K562 (cell line): Measurements from ENCODE around the gene KIAA2012. TPM values are rescaled to one million over a fixed set of nuclear protein-coding genes. Genes with fewer than 3 reads are reported as not detected.

Source experiments
- ATAC-seq: fragments of 200-7000 bp; cut with Tn5 transposase; 3 replicates; pipeline ENCODE4 v1.9.1; 2020; ENCODE audit warnings: moderate library complexity
- BruUV-seq: library from RNA; stranded (reverse); fragments of 400-500 nt; replicated peaks from 2 replicates; lab custom pipeline; 2021; lab: Mats Ljungman, UMichigan
- CTCF ChIA-PET: fragments of 300-600 bp; formaldehyde crosslinking; extraction: SDS; loops from one replicate; lab custom pipeline; 2021; ENCODE audit warnings: low intra/inter-chr PET ratio; lab: Yijun Ruan, JAX
- POLR2A ChIA-PET: fragments of 300-600, 350-650 bp; sonication (Branson Sonifier 250); formaldehyde crosslinking; extraction: SDS; loops from one replicate; lab custom pipeline; 2021; ENCODE audit warnings: antibody characterized with exemption, inconsistent platforms; lab: Yijun Ruan, JAX
- DNase-seq, 4 experiments: peaks; one replicate each; pipeline versions ENCODE4 v3.0.0 to v3.0.0-alpha.2; 2011 to 2018; ENCODE audit warnings: low spot score in 3 of 4, mixed read lengths in 3 of 4; ENCODE audit errors: extremely low read depth in 1 of 4
- FAIRE-seq: peaks from 2 replicates; lab custom pipeline; 2011; peaks lifted over from hg19 to GRCh38; lab: Jason Lieb, UNC
- H2AFZ ChIP-seq: 2 replicates; pipeline ENCODE4 v1.6.0; 2011; ENCODE audit warnings: low read depth, low read length, control low read depth, inconsistent platforms
- H3K27ac ChIP-seq: fragments of 200-600 bp; 3 replicates; pipeline ENCODE4 v1.8.0; 2011; ENCODE audit warnings: low read depth, mild to moderate bottlenecking, control low read depth, inconsistent platforms, low read length, moderate library complexity, mixed read lengths; ENCODE audit errors: extremely low read depth
- H3K27me3 ChIP-seq, 2 experiments: fragments of 300-600 bp in 1 of 2; 2 replicates in 1 of 2; 3 replicates in 1 of 2; pipeline versions ENCODE4 v1.6.0 to v1.8.0; 2011; ENCODE audit warnings: inconsistent platforms in 2 of 2, low read length in 2 of 2, mild to moderate bottlenecking in 1 of 2, mixed read lengths in 1 of 2, moderate library complexity in 1 of 2; ENCODE audit not compliant: control insufficient read depth in 2 of 2, insufficient read depth in 2 of 2
- H3K36me3 ChIP-seq: fragments of 300-600 bp; 3 replicates; pipeline ENCODE4 v1.8.0; 2011; ENCODE audit warnings: mild to moderate bottlenecking, low read length, inconsistent platforms; ENCODE audit not compliant: control insufficient read depth, insufficient read depth
- H3K4me1 ChIP-seq, 2 experiments: fragments of 200-600 bp in 1 of 2; replicated peaks in 1 of 2; 2 replicates in 1 of 2; 3 replicates in 1 of 2; pipeline versions ENCODE4 v1.5.1 to v1.8.0; 2011; ENCODE audit warnings: inconsistent platforms in 2 of 2, low read length in 2 of 2, mild to moderate bottlenecking in 1 of 2, mixed read lengths in 1 of 2, moderate library complexity in 1 of 2; ENCODE audit not compliant: control insufficient read depth in 2 of 2, insufficient read depth in 2 of 2
- H3K4me2 ChIP-seq: 2 replicates; pipeline ENCODE4 v1.6.1; 2011; ENCODE audit warnings: low read length, control low read depth, inconsistent platforms, mixed read lengths; ENCODE audit not compliant: insufficient read depth
- H3K4me3 ChIP-seq: fragments of 200-600 bp; sonication (generic), shearing (Covaris generic); 2 replicates; pipeline ENCODE4 v1.5.1; 2016; ENCODE audit warnings: control low read depth, inconsistent platforms
- H3K79me2 ChIP-seq: fragments of 200-600 bp; 3 replicates; pipeline ENCODE4 v1.8.0; 2011; ENCODE audit warnings: low read length, inconsistent platforms; ENCODE audit not compliant: control insufficient read depth, insufficient read depth
- H3K9ac ChIP-seq, 2 experiments: 2 replicates each; pipeline versions ENCODE4 v1.6.0 to v1.6.1; 2011; ENCODE audit warnings: low read depth in 2 of 2, low read length in 2 of 2, control low read depth in 1 of 2, inconsistent platforms in 1 of 2, mild to moderate bottlenecking in 1 of 2, mixed read lengths in 1 of 2; ENCODE audit not compliant: insufficient read depth in 1 of 2
- H3K9me1 ChIP-seq: one replicate; pipeline ENCODE4 v1.6.0; 2011; ENCODE audit warnings: inconsistent platforms, mild to moderate bottlenecking, low read length, moderate library complexity; ENCODE audit not compliant: control insufficient read depth, insufficient read depth
- H3K9me3 ChIP-seq: replicated peaks from 2 replicates; pipeline ENCODE4 v1.5.1; 2011; ENCODE audit warnings: low read depth, low read length, inconsistent platforms; ENCODE audit not compliant: control insufficient read depth, insufficient read depth
- H4K20me1 ChIP-seq: replicated peaks from 2 replicates; pipeline ENCODE4 v1.6.1; 2011; ENCODE audit warnings: low read length, inconsistent platforms, mixed read lengths; ENCODE audit not compliant: control insufficient read depth, insufficient read depth
- BCOR ChIP-seq: fragments of 450-650 bp; IDR thresholded peaks from 2 replicates; pipeline ENCODE4 v1.6.1; 2016
- CHCHD3 ChIP-seq: fragments of 250-450 bp; sonication (Bioruptor Pico); IDR thresholded peaks from 2 replicates; pipeline ENCODE4 v2.1.2; 2022; ENCODE audit warnings: mild to moderate bottlenecking
- CHD1 ChIP-seq: fragments of 200-600 bp; sonication (generic); IDR thresholded peaks from one replicate; pipeline ENCODE4 v1.6.1; 2012; ENCODE audit warnings: mild to moderate bottlenecking, moderate library complexity, low read length, inconsistent platforms
- EHMT2 ChIP-seq: fragments of 450-650 bp; IDR thresholded peaks from 2 replicates; pipeline ENCODE4 v1.6.1; 2018; ENCODE audit warnings: antibody characterized with exemption
- ELF4 ChIP-seq: fragments of 450-650 bp; formaldehyde crosslinking; IDR thresholded peaks from 2 replicates; pipeline ENCODE4 v1.4.0; 2022; ENCODE audit warnings: missing genetic modification characterization
- FOXP1 ChIP-seq: sonication (generic); formaldehyde crosslinking; IDR thresholded peaks from 2 replicates; pipeline ENCODE4 v1.8.0; 2022; ENCODE audit warnings: mild to moderate bottlenecking, missing genetic modification reagents
- GTF3C2 ChIP-seq: IDR thresholded peaks from 3 replicates; pipeline ENCODE4 v1.6.1; 2011; ENCODE audit warnings: borderline replicate concordance, mild to moderate bottlenecking, moderate library complexity; ENCODE audit not compliant: insufficient read length; ENCODE audit errors: extremely low read depth
- HDAC8 ChIP-seq: fragments of 450-650 bp; IDR thresholded peaks from 2 replicates; pipeline ENCODE4 v1.6.1; 2016; ENCODE audit warnings: mild to moderate bottlenecking, missing genetic modification characterization, moderate library complexity, missing compliant biosample characterization
- HMG20B ChIP-seq: fragments of 250-450 bp; sonication (Bioruptor Pico); IDR thresholded peaks from 2 replicates; pipeline ENCODE4 v1.5.0; 2021; ENCODE audit warnings: mild to moderate bottlenecking
- KAT8 ChIP-seq: fragments of 450-650 bp; IDR thresholded peaks from 2 replicates; pipeline ENCODE4 v1.6.1; 2016; ENCODE audit warnings: low read depth, mild to moderate bottlenecking
- NCOA4 ChIP-seq: fragments of 450-650 bp; IDR thresholded peaks from 2 replicates; pipeline ENCODE4 v1.6.1; 2018; ENCODE audit warnings: mild to moderate bottlenecking; ENCODE audit not compliant: partially characterized antibody
- TCF7L2 ChIP-seq: fragments of 150-350 bp; IDR thresholded peaks from 2 replicates; pipeline ENCODE4 v1.6.1; 2016; ENCODE audit warnings: low read depth, mild to moderate bottlenecking, low read length, moderate library complexity
- TFAM ChIP-seq: fragments of 250-450 bp; sonication (Bioruptor Pico); conservative IDR thresholded peaks from 2 replicates; pipeline ENCODE4 v1.5.0; 2021; ENCODE audit warnings: mild to moderate bottlenecking, moderate library complexity
- ZNF121 ChIP-seq: sonication (generic); formaldehyde crosslinking; conservative IDR thresholded peaks from 2 replicates; pipeline ENCODE4 v1.8.0; 2022; ENCODE audit warnings: missing genetic modification reagents
- ZNF134 ChIP-seq: fragments of 250-450 bp; sonication (Bioruptor Pico); conservative IDR thresholded peaks from 2 replicates; pipeline ENCODE4 v1.4.0; 2020
- ZNF609 ChIP-seq: sonication (generic); formaldehyde crosslinking; IDR thresholded peaks from 2 replicates; pipeline ENCODE4 v1.8.1; 2023; ENCODE audit warnings: missing genetic modification reagents, mild to moderate bottlenecking, borderline replicate concordance
- WGBS: fragments of 100-300 bp; shearing (Covaris generic); methylation state at CpG from one replicate; pipeline ENCODE4 v1.1.6; 2016; ENCODE audit warnings: low coverage, mixed read lengths; ENCODE audit not compliant: insufficient coverage; ENCODE audit errors: missing lambda C conversion rate; 5-methylcytosine and 5-hydroxymethylcytosine counted together
- in situ Hi-C: fragments of 300-500 bp; cut with MboI; formaldehyde crosslinking; loops from 4 replicates; pipeline ENCODE4 v1.15.0; 2018; ENCODE audit warnings: inconsistent platforms, mixed read lengths
- intact Hi-C: fragments of 100-400 bp; cut with micrococcal nuclease; formaldehyde crosslinking; loops from 2 replicates; pipeline ENCODE4 v1.14.2; 2022
- polyA plus RNA-seq, 8 experiments: library from polyadenylated mRNA; depleted of rRNA in 4 of 8; stranded (reverse) in 5 of 8; unstranded in 3 of 8; fragments of >200 nt; fragmentation: Nextera tagmentation in 2 of 8; fragmentation: Illumina TruSeq in 1 of 8; extraction: Ambion mirVana in 2 of 8; extraction: Trizol in 1 of 8; gene quantifications; 2 replicates each; pipeline versions ENCODE4 v1.2.1 to v1.2.3, GENCODE V29; 2011 to 2014; ENCODE audit warnings: inconsistent platforms in 1 of 8, missing spikeins in 1 of 8
- total RNA-seq, 7 experiments: library from RNA; depleted of rRNA in 6 of 7; stranded (reverse); fragments of >200 nt in 6 of 7; fragmentation: Illumina TruSeq in 2 of 7; extraction: Trizol in 2 of 7; gene quantifications; 2 replicates each; pipeline versions ENCODE4 v1.2.1 to v1.2.3, GENCODE V29; 2011 to 2021; ENCODE audit warnings: low replicate concordance in 1 of 7

KIAA2012 gene
- total and polyA plus RNA-seq, 9 of the 15 experiments (the other 6 are each of a cell fraction or from before 2014, with no cell fraction given) = not detected

GRCh38 chr2:202115479-202115971 lies 42.5 kb downstream of the KIAA2012 start (continued):
- TF ChIP-seq HMG20B (CRISPR knock-in tag) (no peak), KAT8 (no peak)

GRCh38 chr2:202116691-202117090 lies 43.6 kb downstream of the KIAA2012 start:
- WGBS = 0% methylated on average over 1 of the region's 1 CpG
- no peak for TF ChIP-seq CHD1
- TF ChIP-seq FOXP1 = no peak
- TF ChIP-seq ZNF121 = no peak
- TF ChIP-seq ZNF609 (CRISPR knock-in tag) = no peak
- no peak for TF ChIP-seq TCF7L2
- no peak for TF ChIP-seq EHMT2
- no peak for TF ChIP-seq GTF3C2
- TF ChIP-seq ELF4 (CRISPR knock-in tag) = no peak
- no peak for TF ChIP-seq CHCHD3 (CRISPR knock-in tag)
- TF ChIP-seq HDAC8 (tag) = no peak
- TF ChIP-seq NCOA4 = no peak
- TF ChIP-seq ZNF134 (CRISPR knock-in tag) = no peak
- no peak for TF ChIP-seq TFAM (CRISPR knock-in tag)
- no peak for TF ChIP-seq BCOR

More at GRCh38 chr2:202116691-202117090, 43.6 kb downstream of the KIAA2012 start:
- ChIA-PET CTCF (no interaction called here), POLR2A (no interaction called here)
- Histone ChIP-seq H3K4me2 (no peak overlapping the region), H3K36me3 (no peaks in the 10 kb centered on the region), H4K20me1 (no peaks in the 10 kb centered on the region), H3K4me1 (no peaks in the 10 kb centered on the region; a peak in 1 of 5 replicates), H3K9me3 (no peaks in the 10 kb centered on the region; the same call in none of the 2 replicates), H3K79me2 (no peaks in the 10 kb centered on the region), H3K4me3 (no peak overlapping the region), H3K27me3 (peaks cover 0 to 6% of the 10 kb centered on the region in 2 experiments; a peak in 3 of 5 replicates), H2AFZ (no peak overlapping the region), H3K27ac (no peak overlapping the region), H3K9me1 (no peaks in the 10 kb centered on the region), H3K9ac (no peak overlapping the region)
- in situ Hi-C loops (no loop called here), intact Hi-C loops (no loop called here)
- ATAC-seq = no peak
- no peak for FAIRE-seq
- DNase-seq = no peak
- no TSS peak for BruUV-seq
